ENCODE measurements around the gene RECQL5. TPM values are rescaled to one million over a fixed set of nuclear protein-coding genes. Genes with fewer than 3 reads are reported as not detected.

RECQL5 gene
- total and polyA plus RNA-seq, 2 experiments from 2014 or later = 23.1 to 44.4 TPM

GRCh38 chr17:75631353-75631752, 35.6 kb downstream of the RECQL5 start:
- H3K27me3 ChIP-seq = no peaks in the 10 kb centered on the region
- TF ChIP-seq EZH2 (IDR thresholded peaks at IDR 0.05; ENCODE audit: borderline replicate concordance) (no peak), CTCF (IDR thresholded peaks at IDR 0.05; ENCODE audit: poor library complexity) (no peak), EZH2phosphoT487 (IDR thresholded peaks at IDR 0.05; ENCODE audit: low read depth, severe bottlenecking, unreplicated experiment) (no peak)
- H3K4me2 ChIP-seq = no peak overlapping the region
- no peak for DNase-seq (ENCODE audit: low spot score)
- no peaks in the 10 kb centered on the region for H3K79me2 ChIP-seq
- no peak overlapping the region for H3K27ac ChIP-seq
- H2AFZ ChIP-seq = no peak overlapping the region
- peaks cover 21% of the 10 kb centered on the region for H3K4me1 ChIP-seq (ENCODE audit: insufficient read depth)
- H3K9me3 ChIP-seq (ENCODE audit: low read depth) = no peaks in the 10 kb centered on the region
- H3K9me2 ChIP-seq (replicated peaks; ENCODE audit: insufficient read depth) = no peaks in the 10 kb centered on the region
- 96% methylated on average over 27 of the region's 27 CpGs for WGBS (ENCODE audit: low lambda C conversion rate, missing lambda C conversion rate)
- no peaks in the 10 kb centered on the region for H4K20me1 ChIP-seq (ENCODE audit: insufficient read depth, poor library complexity, severe bottlenecking)
- H3K36me3 ChIP-seq (replicated peaks; ENCODE audit: insufficient read depth, low read depth) = no peaks in the 10 kb centered on the region
- no peak overlapping the region for H3K4me3 ChIP-seq

GRCh38 chr17:75630071-75630917, 36.7 kb downstream of the RECQL5 start:
- no peaks in the 10 kb centered on the region for H4K20me1 ChIP-seq (ENCODE audit: insufficient read depth, poor library complexity, severe bottlenecking)
- no peak overlapping the region for H3K27ac ChIP-seq
- WGBS (ENCODE audit: low lambda C conversion rate, missing lambda C conversion rate) = 94% methylated on average over 25 of the region's 26 CpGs
- H3K27me3 ChIP-seq = no peaks in the 10 kb centered on the region
- no peak overlapping the region for H3K4me2 ChIP-seq
- H3K36me3 ChIP-seq (replicated peaks; ENCODE audit: insufficient read depth, low read depth) = no peaks in the 10 kb centered on the region
- H2AFZ ChIP-seq = no peak overlapping the region
- peaks cover 21% of the 10 kb centered on the region for H3K4me1 ChIP-seq (ENCODE audit: insufficient read depth)
- H3K79me2 ChIP-seq = no peaks in the 10 kb centered on the region
- no peaks in the 10 kb centered on the region for H3K9me2 ChIP-seq (replicated peaks; ENCODE audit: insufficient read depth)
- H3K4me3 ChIP-seq = no peak overlapping the region
- no peaks in the 10 kb centered on the region for H3K9me3 ChIP-seq (ENCODE audit: low read depth)
- no peak for DNase-seq (ENCODE audit: low spot score)
- TF ChIP-seq EZH2phosphoT487 (IDR thresholded peaks at IDR 0.05; ENCODE audit: low read depth, severe bottlenecking, unreplicated experiment) = no peak
- no peak for TF ChIP-seq CTCF (IDR thresholded peaks at IDR 0.05; ENCODE audit: poor library complexity)
- no peak for TF ChIP-seq EZH2 (IDR thresholded peaks at IDR 0.05; ENCODE audit: borderline replicate concordance)

- no peak overlapping the region for H3K4me2 ChIP-seq
- no peak overlapping the region for H3K4me3 ChIP-seq
- H3K27ac ChIP-seq = no peak overlapping the region
- H3K79me2 ChIP-seq = no peaks in the 10 kb centered on the region
- no peak overlapping the region for H2AFZ ChIP-seq
- no peaks in the 10 kb centered on the region for H3K36me3 ChIP-seq (replicated peaks; ENCODE audit: insufficient read depth, low read depth)
- H3K4me1 ChIP-seq (ENCODE audit: insufficient read depth) = peaks cover 11% of the 10 kb centered on the region
- no peaks in the 10 kb centered on the region for H3K9me3 ChIP-seq (ENCODE audit: low read depth)
- WGBS (ENCODE audit: low lambda C conversion rate, missing lambda C conversion rate) = 88% methylated on average over 14 of the region's 14 CpGs
- no peaks in the 10 kb centered on the region for H3K9me2 ChIP-seq (replicated peaks; ENCODE audit: insufficient read depth)
- no peak for DNase-seq (ENCODE audit: low spot score)
- no peaks in the 10 kb centered on the region for H4K20me1 ChIP-seq (ENCODE audit: insufficient read depth, poor library complexity, severe bottlenecking)
- TF ChIP-seq EZH2 (IDR thresholded peaks at IDR 0.05; ENCODE audit: borderline replicate concordance) (no peak), CTCF (IDR thresholded peaks at IDR 0.05; ENCODE audit: poor library complexity) (no peak), EZH2phosphoT487 (IDR thresholded peaks at IDR 0.05; ENCODE audit: low read depth, severe bottlenecking, unreplicated experiment) (no peak)
- no peaks in the 10 kb centered on the region for H3K27me3 ChIP-seq
Measured at GRCh38 chr17:75629157-75629556, 37.8 kb downstream of the RECQL5 start.
